HepG2 (cell line): ENCODE measurements around the gene USP32. TPM values are rescaled to one million over a fixed set of nuclear protein-coding genes. Genes with fewer than 3 reads are reported as not detected.

Experiments
- ARNT ChIP-seq: fragments of 450-650 bp; IDR thresholded peaks from 2 replicates; pipeline ENCODE4 v1.6.1; 2017
- ATRX ChIP-seq: sonication (generic); formaldehyde crosslinking; IDR thresholded peaks from 2 replicates; pipeline ENCODE4 v1.4.0; 2020; ENCODE audit warnings: missing genetic modification reagents, borderline replicate concordance
- BATF2 ChIP-seq: sonication (generic); formaldehyde crosslinking; IDR thresholded peaks from 2 replicates; pipeline ENCODE4 v1.8.0; 2022; ENCODE audit warnings: mild to moderate bottlenecking, missing genetic modification reagents, moderate library complexity
- CEBPZ ChIP-seq: IDR thresholded peaks from 2 replicates; pipeline ENCODE4 v1.6.1; 2012; ENCODE audit warnings: low read length, improper control_type of control experiment
- ETS1 ChIP-seq: sonication (generic); formaldehyde crosslinking; IDR thresholded peaks from 2 replicates; pipeline ENCODE4 v1.4.0; 2020; ENCODE audit warnings: missing genetic modification reagents
- GATAD2A ChIP-seq: IDR thresholded peaks from 2 replicates; pipeline ENCODE4 v1.6.1; 2016
- HMGA1 ChIP-seq: sonication (generic); formaldehyde crosslinking; conservative IDR thresholded peaks from 2 replicates; pipeline ENCODE4 v1.4.0; 2020; ENCODE audit warnings: missing genetic modification reagents
- HNRNPLL ChIP-seq: fragments of 200-400 bp; formaldehyde crosslinking; IDR thresholded peaks from 2 replicates; pipeline ENCODE4 v1.6.1; 2017; ENCODE audit warnings: mild to moderate bottlenecking, low read depth, low read length; ENCODE audit not compliant: poor library complexity, severe bottlenecking
- KLF11 ChIP-seq: IDR thresholded peaks from 2 replicates; pipeline ENCODE4 v1.6.1; 2016; ENCODE audit warnings: missing compliant biosample characterization
- NCOA5 ChIP-seq: sonication (generic); formaldehyde crosslinking; IDR thresholded peaks from 2 replicates; pipeline ENCODE4 v1.4.0; 2020; ENCODE audit warnings: missing genetic modification reagents
- NFIB ChIP-seq: sonication (generic); formaldehyde crosslinking; IDR thresholded peaks from 2 replicates; pipeline ENCODE4 v1.9.0; 2021; ENCODE audit warnings: missing genetic modification reagents, mild to moderate bottlenecking, borderline replicate concordance
- NRL ChIP-seq: sonication (generic); formaldehyde crosslinking; IDR thresholded peaks from 2 replicates; pipeline ENCODE4 v1.5.0; 2020; ENCODE audit warnings: missing genetic modification reagents, mild to moderate bottlenecking, moderate library complexity, borderline replicate concordance
- PPARG ChIP-seq: conservative IDR thresholded peaks from 2 replicates; pipeline ENCODE4 v1.6.1; 2016; ENCODE audit warnings: missing biosample characterization, missing genetic modification reagents
- UBTF ChIP-seq: sonication (generic); formaldehyde crosslinking; IDR thresholded peaks from 2 replicates; pipeline ENCODE4 v1.4.0; 2020; ENCODE audit warnings: mild to moderate bottlenecking, missing genetic modification reagents
- YEATS2 ChIP-seq: sonication (generic); formaldehyde crosslinking; IDR thresholded peaks from 2 replicates; pipeline ENCODE4 v1.4.0; 2020; ENCODE audit warnings: missing genetic modification reagents, borderline replicate concordance
- ZNF264 ChIP-seq: sonication (generic); formaldehyde crosslinking; IDR thresholded peaks from 2 replicates; pipeline ENCODE4 v1.4.0; 2020; ENCODE audit warnings: missing genetic modification reagents
- ZNF274 ChIP-seq: sonication (generic); formaldehyde crosslinking; IDR thresholded peaks from 2 replicates; pipeline ENCODE4 v1.5.1; 2020; ENCODE audit warnings: mild to moderate bottlenecking, missing genetic modification reagents
- ZNF362 ChIP-seq: sonication (generic); formaldehyde crosslinking; IDR thresholded peaks from 2 replicates; pipeline ENCODE4 v1.4.0; 2020; ENCODE audit warnings: missing genetic modification reagents, mild to moderate bottlenecking, borderline replicate concordance
- ZNF468 ChIP-seq: sonication (generic); formaldehyde crosslinking; IDR thresholded peaks from 2 replicates; pipeline ENCODE4 v1.8.0; 2022; ENCODE audit warnings: mild to moderate bottlenecking, moderate library complexity, missing genetic modification reagents
- polyA plus RNA-seq, 8 experiments: library from polyadenylated mRNA; depleted of rRNA in 3 of 8; stranded (reverse) in 7 of 8; unstranded in 1 of 8; fragments of >200 nt; fragmentation: Illumina TruSeq in 4 of 8; extraction: Trizol in 4 of 8; gene quantifications; 2 replicates each; pipeline versions ENCODE4 v1.2.1 to v1.2.3, GENCODE V29; 2011 to 2016; ENCODE audit warnings: low read depth in 4 of 8, missing spikeins in 1 of 8, mixed read lengths in 1 of 8; ENCODE audit not compliant: insufficient read depth in 1 of 8
- total RNA-seq, 5 experiments: library from RNA; depleted of rRNA; stranded (reverse); fragments of >200 nt; fragmentation: Illumina TruSeq; extraction: Trizol; gene quantifications; 2 replicates each; pipeline ENCODE4 v1.2.3, GENCODE V29; 2016; ENCODE audit warnings: low read depth in 1 of 5

Gene USP32
- total and polyA plus RNA-seq, 2 of the 13 experiments (the other 11 are each of a cell fraction or from before 2014, with no cell fraction given) = 24.9 to 39.9 TPM

GRCh38 chr17:60163108-60163784, 228.7 kb downstream of the USP32 start (continued):
- TF ChIP-seq CEBPZ = no peak
- no peak for TF ChIP-seq PPARG (CRISPR knock-in tag)
- TF ChIP-seq ZNF264 (CRISPR knock-in tag) = no peak
- no peak for TF ChIP-seq ZNF362 (CRISPR knock-in tag)
- TF ChIP-seq KLF11 (CRISPR knock-in tag) = no peak; the same call in 1 of the 2 replicates
- TF ChIP-seq ARNT = no peak
- TF ChIP-seq NRL (CRISPR knock-in tag) = peak; percentile 80
- no peak for TF ChIP-seq NFIB (CRISPR knock-in tag)
- no peak for TF ChIP-seq YEATS2
- peak; percentile 60; the same call in 1 of the 2 replicates for TF ChIP-seq UBTF (CRISPR knock-in tag)
- no peak for TF ChIP-seq ZNF468 (CRISPR knock-in tag)
- no peak for TF ChIP-seq HNRNPLL
- TF ChIP-seq GATAD2A (CRISPR knock-in tag) = peak; percentile 63; the same call in 1 of the 2 replicates
- TF ChIP-seq BATF2 = no peak
- no peak for TF ChIP-seq ZNF274 (CRISPR knock-in tag)
- TF ChIP-seq HMGA1 (CRISPR knock-in tag) = no peak
- no peak for TF ChIP-seq ETS1 (CRISPR knock-in tag)
- no peak for TF ChIP-seq ATRX (CRISPR knock-in tag)
- TF ChIP-seq NCOA5 = no peak
